SU-DHL-6 (cell line): ENCODE measurements around the gene ABHD1.

Experiments used
- H2AFZ ChIP-seq: fragments of 200-600 bp; sonication (generic); 2 replicates; pipeline ENCODE4 v1.6.1; 2014; ENCODE audit warnings: low read depth, mild to moderate bottlenecking, moderate library complexity, mixed read lengths, antibody characterized with exemption, low read length; ENCODE audit not compliant: severe bottlenecking
- H3F3A ChIP-seq: fragments of 200-600 bp; shearing (Covaris generic); 2 replicates; pipeline ENCODE4 v1.6.0; 2016; ENCODE audit warnings: antibody characterized with exemption, mild to moderate bottlenecking; ENCODE audit not compliant: insufficient read depth
- H3K27ac ChIP-seq: fragments of 200-600 bp; sonication (generic); 2 replicates; pipeline ENCODE4 v1.5.1; 2016; ENCODE audit warnings: low read depth, mild to moderate bottlenecking, low read length, moderate library complexity, mixed read lengths
- H3K27me3 ChIP-seq: fragments of 200-600 bp; sonication (generic), shearing (Covaris generic); 2 replicates; pipeline ENCODE4 v1.6.0; 2014; ENCODE audit warnings: mild to moderate bottlenecking, low read length
- H3K36me3 ChIP-seq: fragments of 200-600 bp; sonication (generic); 2 replicates; pipeline ENCODE4 v1.6.1; 2014; ENCODE audit warnings: mild to moderate bottlenecking, low read length, mixed read lengths
- H3K4me2 ChIP-seq: fragments of 300-600, 200-600 bp; shearing (Covaris generic), sonication (generic); 2 replicates; pipeline ENCODE4 v1.6.0; 2014; ENCODE audit warnings: low read length, low read depth, mild to moderate bottlenecking; ENCODE audit not compliant: poor library complexity, severe bottlenecking
- H3K4me3 ChIP-seq: fragments of 200-600 bp; sonication (generic); 2 replicates; pipeline ENCODE4 v1.5.1; 2014; ENCODE audit warnings: antibody characterized with exemption, low read length, mild to moderate bottlenecking, mixed read lengths; ENCODE audit not compliant: insufficient read depth, poor library complexity, severe bottlenecking
- H3K79me2 ChIP-seq: fragments of 200-600 bp; sonication (generic); 2 replicates; pipeline ENCODE4 v1.6.1; 2014; ENCODE audit warnings: mild to moderate bottlenecking, low read length, moderate library complexity; ENCODE audit not compliant: insufficient read depth
- H3K9ac ChIP-seq: fragments of 200-600 bp; sonication (generic); 2 replicates; pipeline ENCODE4 v1.7.0; 2014; ENCODE audit warnings: mild to moderate bottlenecking, low read length
- H3K9me2 ChIP-seq: fragments of 200-600 bp; sonication (generic); replicated peaks from 2 replicates; pipeline ENCODE4 v1.6.1; 2014; ENCODE audit warnings: low read length; ENCODE audit not compliant: insufficient read depth
- H3K9me3 ChIP-seq: fragments of 200-600 bp; sonication (generic); 2 replicates; pipeline ENCODE4 v1.6.1; 2014; ENCODE audit warnings: low read length, mixed read lengths; ENCODE audit not compliant: insufficient read depth
- H4K20me1 ChIP-seq: fragments of 200-600 bp; sonication (generic); 2 replicates; pipeline ENCODE4 v1.6.1; 2014; ENCODE audit warnings: low read depth, mild to moderate bottlenecking, antibody characterized with exemption, low read length, moderate library complexity, mixed read lengths
- EZH2phosphoT487 ChIP-seq: fragments of 200-600 bp; sonication (generic), shearing (Covaris generic); conservative IDR thresholded peaks from 2 replicates; pipeline ENCODE4 v1.6.1; 2018; ENCODE audit warnings: mild to moderate bottlenecking, antibody characterized with exemption, low read length, moderate library complexity, mixed read lengths
- TF ChIP-seq, protein P1 (sequence below): fragments of 200-600 bp; sonication (generic); IDR thresholded peaks from one replicate; pipeline ENCODE4 v1.5.1; 2017; ENCODE audit warnings: antibody characterized with exemption, mild to moderate bottlenecking, low read length, moderate library complexity; ENCODE audit not compliant: insufficient read depth, poor library complexity, severe bottlenecking

The ABHD1 gene

DNA sequence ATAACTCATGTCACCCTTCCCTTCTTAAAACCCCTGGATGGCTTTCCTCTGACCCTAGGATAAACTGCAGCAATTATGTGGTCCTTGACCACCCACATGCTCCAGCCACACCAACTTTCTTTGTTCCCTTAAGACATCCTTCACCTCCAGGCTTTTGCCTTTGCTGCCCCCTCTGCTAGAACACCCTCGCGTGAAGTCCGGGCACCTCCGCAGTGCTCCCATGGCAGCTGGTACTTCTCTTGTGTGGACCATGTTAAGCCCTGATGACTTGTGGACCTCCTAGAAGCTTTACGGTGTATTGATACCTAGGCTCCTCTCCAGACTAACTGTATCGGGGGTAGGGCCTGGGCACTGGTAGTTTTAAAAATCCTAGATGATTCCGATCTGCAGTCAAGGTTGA is 824 bp upstream of the ABHD1 start:
- no peaks in the 10 kb centered on the region for H3F3A ChIP-seq
- no peaks in the 10 kb centered on the region for H4K20me1 ChIP-seq
- no peak overlapping the region for H2AFZ ChIP-seq
- no peaks in the 10 kb centered on the region for H3K79me2 ChIP-seq
- H3K36me3 ChIP-seq, result no peaks in the 10 kb centered on the region
- H3K4me3 ChIP-seq, result no peak overlapping the region
- H3K9me2 ChIP-seq, result no peaks in the 10 kb centered on the region
- no peak overlapping the region for H3K9ac ChIP-seq
- H3K4me2 ChIP-seq, result no peak overlapping the region
- no peak for TF ChIP-seq EZH2phosphoT487
- TF ChIP-seq, protein P1, sequence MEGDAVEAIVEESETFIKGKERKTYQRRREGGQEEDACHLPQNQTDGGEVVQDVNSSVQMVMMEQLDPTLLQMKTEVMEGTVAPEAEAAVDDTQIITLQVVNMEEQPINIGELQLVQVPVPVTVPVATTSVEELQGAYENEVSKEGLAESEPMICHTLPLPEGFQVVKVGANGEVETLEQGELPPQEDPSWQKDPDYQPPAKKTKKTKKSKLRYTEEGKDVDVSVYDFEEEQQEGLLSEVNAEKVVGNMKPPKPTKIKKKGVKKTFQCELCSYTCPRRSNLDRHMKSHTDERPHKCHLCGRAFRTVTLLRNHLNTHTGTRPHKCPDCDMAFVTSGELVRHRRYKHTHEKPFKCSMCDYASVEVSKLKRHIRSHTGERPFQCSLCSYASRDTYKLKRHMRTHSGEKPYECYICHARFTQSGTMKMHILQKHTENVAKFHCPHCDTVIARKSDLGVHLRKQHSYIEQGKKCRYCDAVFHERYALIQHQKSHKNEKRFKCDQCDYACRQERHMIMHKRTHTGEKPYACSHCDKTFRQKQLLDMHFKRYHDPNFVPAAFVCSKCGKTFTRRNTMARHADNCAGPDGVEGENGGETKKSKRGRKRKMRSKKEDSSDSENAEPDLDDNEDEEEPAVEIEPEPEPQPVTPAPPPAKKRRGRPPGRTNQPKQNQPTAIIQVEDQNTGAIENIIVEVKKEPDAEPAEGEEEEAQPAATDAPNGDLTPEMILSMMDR, result no peak
- H3K27ac ChIP-seq, result no peak overlapping the region
- no peaks in the 10 kb centered on the region for H3K27me3 ChIP-seq
- H3K9me3 ChIP-seq, result no peaks in the 10 kb centered on the region

DNA sequence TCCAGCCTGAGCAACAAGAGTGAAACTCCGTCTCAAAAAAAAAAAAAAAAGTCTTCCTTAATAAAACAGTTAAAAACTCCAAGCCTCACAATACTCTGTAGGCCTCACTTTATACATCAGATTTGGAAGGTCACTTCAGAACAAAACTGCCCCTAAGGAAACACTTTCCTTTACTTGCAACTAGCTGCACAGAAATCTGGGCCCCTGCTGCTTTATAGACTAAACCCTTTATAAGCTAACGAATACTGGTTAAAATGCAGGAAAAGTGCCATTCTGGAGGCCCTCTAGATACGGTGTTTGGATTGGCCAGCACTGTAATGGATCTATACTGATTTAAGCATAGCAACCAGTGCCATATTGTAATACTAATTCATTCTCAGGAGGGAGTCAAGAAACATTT is 1.5 kb downstream of the ABHD1 start:
- Histone ChIP-seq H3K9me3 (no peaks in the 10 kb centered on the region), H3K4me2 (no peak overlapping the region), H3K79me2 (no peaks in the 10 kb centered on the region), H2AFZ (no peak overlapping the region), H3K9ac (no peak overlapping the region), H3K27me3 (no peaks in the 10 kb centered on the region), H3K36me3 (no peaks in the 10 kb centered on the region), H3F3A (peaks cover 7% of the 10 kb centered on the region; the same call in 1 of the 2 replicates), H4K20me1 (no peaks in the 10 kb centered on the region), H3K4me3 (no peak overlapping the region), H3K9me2 (no peaks in the 10 kb centered on the region), H3K27ac (no peak overlapping the region)
- TF ChIP-seq EZH2phosphoT487, result no peak
- TF ChIP-seq, protein P1, result no peak

DNA sequence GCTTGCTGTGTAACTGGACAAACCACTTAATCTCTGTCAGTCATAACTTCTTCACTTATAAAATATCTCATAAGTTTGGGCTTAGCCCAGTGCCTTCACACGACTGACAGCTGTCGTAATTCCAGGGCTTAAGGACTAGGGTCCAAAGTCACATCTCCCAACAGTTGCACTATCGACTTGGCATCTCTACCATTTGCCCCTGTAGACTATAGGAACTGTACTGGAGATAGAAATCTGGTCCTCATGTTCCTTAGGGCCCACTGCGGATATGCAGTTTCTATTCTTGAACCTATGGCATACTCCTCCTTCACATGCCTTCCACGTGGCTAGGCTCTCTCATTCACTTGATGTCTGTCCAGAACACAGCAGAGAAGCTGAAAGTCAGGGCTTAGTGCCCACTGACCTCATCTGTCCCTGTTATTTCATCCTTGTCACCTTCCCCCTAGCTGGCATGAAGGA is 2.7 kb downstream of the ABHD1 start:
- Histone ChIP-seq H3K27ac (no peak overlapping the region), H3K4me3 (no peak overlapping the region), H3K4me2 (no peak overlapping the region), H3K9me2 (no peaks in the 10 kb centered on the region), H3K79me2 (no peaks in the 10 kb centered on the region), H4K20me1 (no peaks in the 10 kb centered on the region), H3F3A (peaks cover 7% of the 10 kb centered on the region; the same call in 1 of the 2 replicates), H2AFZ (no peak overlapping the region), H3K36me3 (no peaks in the 10 kb centered on the region), H3K27me3 (no peaks in the 10 kb centered on the region), H3K9me3 (no peaks in the 10 kb centered on the region), H3K9ac (no peak overlapping the region)
- TF ChIP-seq, protein P1, result no peak
- TF ChIP-seq EZH2phosphoT487, result no peak
